Stimulated activated naive CD4-positive, alpha-beta T cell treated with Interleukin-2 at 50 U/mL for 16 hours (primary cell): ENCODE results near the gene CCT3.

ENCODE experiments used
- DNase-seq: peaks from one replicate; lab custom pipeline; 2025; lab: John Stamatoyannopoulos, UW

The CCT3 gene

GRCh38 chr1:156276966-156277381 lies 61.1 kb downstream of the CCT3 start:
- DNase-seq = no peak

- no peak for DNase-seq
These were observed 61.6 kb downstream of the CCT3 start for GRCh38 chr1:156276532-156276931.

GRCh38 chr1:156270314-156270713 lies 67.8 kb downstream of the CCT3 start:
- DNase-seq = no peak

- no peak for DNase-seq
These were observed 69.8 kb downstream of the CCT3 start for GRCh38 chr1:156268336-156268735.

- no peak for DNase-seq
These were observed 72.0 kb downstream of the CCT3 start for GRCh38 chr1:156266051-156266450.

GRCh38 chr1:156263288-156263655 lies 74.8 kb downstream of the CCT3 start:
- no peak for DNase-seq

- DNase-seq = no peak
These were observed 75.4 kb downstream of the CCT3 start for GRCh38 chr1:156262461-156263287.

- no peak for DNase-seq
These were observed 77.2 kb downstream of the CCT3 start for GRCh38 chr1:156260896-156261295.

- DNase-seq = no peak
These were observed 78.3 kb downstream of the CCT3 start for GRCh38 chr1:156259805-156260204.
